T-helper 17 cell (primary cell): ENCODE results near the gene ST8SIA5. TPM values are rescaled to one million over a fixed set of nuclear protein-coding genes. Genes with fewer than 3 reads are reported as not detected.

Experiments
- ATAC-seq: fragments of 150-1000 bp; cut with Tn5 transposase; 2 replicates; pipeline ENCODE4 v1.10.0; 2021; ENCODE audit warnings: mild to moderate bottlenecking, moderate library complexity
- DNase-seq, 3 donors: peaks; one replicate each; pipeline versions ENCODE4 v3.0.0 to v3.0.0-alpha.2; 2020 to 2021
- H3K9me3 ChIP-seq: one replicate; pipeline ENCODE4 v1.7.0; 2013; ENCODE audit warnings: low read length, mild to moderate bottlenecking; ENCODE audit not compliant: control insufficient read depth, poor library complexity, severe bottlenecking
- H3K27ac Mint-ChIP-seq: one replicate; pipeline ENCODE4 v1.8.0; 2022; ENCODE audit warnings: mild to moderate bottlenecking, moderate library complexity, mixed read lengths
- H3K27me3 Mint-ChIP-seq: one replicate; pipeline ENCODE4 v1.8.0; 2022; ENCODE audit warnings: mixed read lengths
- H3K36me3 Mint-ChIP-seq: one replicate; pipeline ENCODE4 v1.8.0; 2022; ENCODE audit warnings: low read depth, mixed read lengths
- H3K4me1 Mint-ChIP-seq: one replicate; pipeline ENCODE4 v1.8.0; 2022; ENCODE audit warnings: mild to moderate bottlenecking, mixed read lengths
- H3K4me3 Mint-ChIP-seq: one replicate; pipeline ENCODE4 v1.8.0; 2022; ENCODE audit warnings: mild to moderate bottlenecking, moderate library complexity, mixed read lengths
- total RNA-seq, 4 donors: library from RNA in 2 of 4; stranded (reverse) in 2 of 4; gene quantifications; one replicate each; pipeline ENCODE4 v1.2.3 and lab custom pipeline; 2022 to 2026

Gene ST8SIA5
- total RNA-seq, 2 donors from 2014 or later: 0.34 TPM; not detected in 1

DNA sequence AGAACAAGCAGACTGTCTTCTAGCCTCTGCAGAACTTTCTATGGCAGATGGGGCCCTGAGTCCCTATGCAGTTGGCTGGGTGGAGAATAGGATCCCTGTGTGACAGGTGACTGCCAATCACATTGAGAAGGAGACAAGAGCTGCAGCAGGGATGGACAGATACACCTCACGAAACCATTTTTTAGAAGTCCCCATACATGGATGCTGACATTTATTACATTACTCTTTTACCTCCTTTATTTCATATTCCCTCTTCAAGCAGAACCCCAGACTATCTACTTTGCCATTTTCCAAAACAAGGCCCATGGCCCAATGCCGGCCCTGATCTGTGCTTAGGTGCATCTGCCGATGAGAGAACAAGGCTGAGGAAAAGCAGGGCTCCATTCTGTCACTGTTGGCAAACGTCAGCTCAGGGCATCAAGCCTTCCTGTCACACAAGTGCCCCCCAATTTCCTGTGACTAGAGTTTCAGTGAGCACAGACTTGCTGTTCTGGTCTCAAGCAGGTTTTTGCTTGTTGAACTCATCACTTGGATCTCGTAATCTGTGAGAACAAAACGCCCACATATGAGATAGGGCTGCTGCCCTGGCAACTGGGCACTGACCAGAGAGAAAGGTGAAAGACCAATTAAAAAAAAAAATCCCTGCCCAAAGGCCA lies 135.6 kb downstream of the ST8SIA5 start:
- peaks cover 13% of the 10 kb centered on the region for H3K4me1 Mint-ChIP-seq
- no peak overlapping the region for H3K4me3 Mint-ChIP-seq
- no peak for DNase-seq
- H3K9me3 ChIP-seq: no peaks in the 10 kb centered on the region
- H3K27me3 Mint-ChIP-seq: peaks cover 27% of the 10 kb centered on the region
- H3K27ac Mint-ChIP-seq: no peak overlapping the region
- no peak for ATAC-seq
- peaks cover 5% of the 10 kb centered on the region for H3K36me3 Mint-ChIP-seq

GRCh38 chr18:46619559-46619958 lies 137.3 kb downstream of the ST8SIA5 start:
- no peak overlapping the region for H3K4me3 Mint-ChIP-seq
- peaks cover 26% of the 10 kb centered on the region for H3K27me3 Mint-ChIP-seq
- no peaks in the 10 kb centered on the region for H3K9me3 ChIP-seq
- H3K36me3 Mint-ChIP-seq: peaks cover 2% of the 10 kb centered on the region
- no peak overlapping the region for H3K27ac Mint-ChIP-seq
- peaks cover 10% of the 10 kb centered on the region for H3K4me1 Mint-ChIP-seq
- ATAC-seq (no peak), DNase-seq (no peak)

Other genes with a start within 250 kb of the ST8SIA5 start
- 1 to 10 TPM in 1 of 2 donors, under 1 TPM in 1; 0.30 to 1.5 TPM for gene LOXHD1, start 99.8 kb downstream of the ST8SIA5 start, total RNA-seq
- gene PIAS2, start 160.5 kb upstream of the ST8SIA5 start, total RNA-seq: 10 to 100 TPM; 20.7 to 33.2 TPM
- under 1 TPM; 0.86 to 0.97 TPM for gene KATNAL2, start 160.5 kb upstream of the ST8SIA5 start, total RNA-seq